Measurements from ENCODE around the gene GNG10. TPM values are rescaled to one million over a fixed set of nuclear protein-coding genes. Genes with fewer than 3 reads are reported as not detected.

Gene GNG10
- total and polyA plus RNA-seq, 9 of the 15 experiments (the other 6 are each of a cell fraction or from before 2014, with no cell fraction given): 13.1 to 37.8 (median 28.4) TPM

GRCh38 chr9:111691672-111692329 lies 30.4 kb downstream of the GNG10 start:
- ChIA-PET CTCF (ENCODE audit: low intra/inter-chr PET ratio) (interaction anchor here (1.1 kb wide), 1 partner anchor 95 kb away, joined by 5 read pairs; no protein-coding TSS in a partner anchor), POLR2A (interaction anchor here (0.6 kb wide), 1 partner anchor 10 kb away, joined by 3 read pairs; no protein-coding TSS in a partner anchor)
- Histone ChIP-seq H3K9me1 (ENCODE audit: control insufficient read depth, insufficient read depth, low read length) (no peaks in the 10 kb centered on the region), H3K4me2 (ENCODE audit: insufficient read depth, low read length) (no peak overlapping the region), H4K20me1 (replicated peaks; ENCODE audit: control insufficient read depth, insufficient read depth, low read length) (no peaks in the 10 kb centered on the region), H3K9ac (ENCODE audit: insufficient read depth in 1 of 2, low read depth in 2 of 2, low read length in 2 of 2) (no peak overlapping the region), H3K9me3 (replicated peaks; ENCODE audit: control insufficient read depth, insufficient read depth, low read depth, low read length) (no peaks in the 10 kb centered on the region), H3K4me3 (no peak overlapping the region), H3K27me3 (ENCODE audit: control insufficient read depth in 2 of 2, insufficient read depth in 2 of 2, low read length in 2 of 2) (no peaks in the 10 kb centered on the region), H2AFZ (ENCODE audit: low read depth, low read length) (no peak overlapping the region), H3K27ac (ENCODE audit: extremely low read depth, low read depth, low read length) (no peak overlapping the region), H3K79me2 (ENCODE audit: control insufficient read depth, insufficient read depth, low read length) (no peaks in the 10 kb centered on the region), H3K36me3 (ENCODE audit: control insufficient read depth, insufficient read depth, low read length) (no peaks in the 10 kb centered on the region), H3K4me1 (replicated peaks in 1 of 2; ENCODE audit: control insufficient read depth in 2 of 2, insufficient read depth in 2 of 2, low read length in 2 of 2) (no peaks in the 10 kb centered on the region)
- FAIRE-seq (peak; percentile 35), ATAC-seq (peak; percentile 63), DNase-seq (ENCODE audit: extremely low read depth in 1 of 4, low spot score in 3 of 4) (peak in 2 of 4 experiments; percentile 16 to 39)
- in situ Hi-C loops (cut with MboI) (no loop called here), intact Hi-C loops (cut with micrococcal nuclease) (loop anchor here (1.0 kb wide), 1 partner anchor 94 kb away; no protein-coding TSS in a partner anchor)
- WGBS (ENCODE audit: insufficient coverage, low coverage, missing lambda C conversion rate): 35% methylated on average over 5 of the region's 5 CpGs
- no TSS peak for BruUV-seq (replicated peaks)
- TF ChIP-seq SMAD2 (IDR thresholded peaks at IDR 0.05; ENCODE audit: low read depth, low read length): no peak
- no peak for TF ChIP-seq ZBTB7A (IDR thresholded peaks at IDR 0.05; ENCODE audit: borderline replicate concordance, control insufficient read depth, low read depth, low read length)
- TF ChIP-seq ZNF316 (IDR thresholded peaks at IDR 0.05): peak; percentile 71
- no peak for TF ChIP-seq CREB1 (IDR thresholded peaks at IDR 0.05)
- no peak for TF ChIP-seq CREB1 (CRISPR knock-in tag; IDR thresholded peaks at IDR 0.05)
- no peak for TF ChIP-seq KDM4B (IDR thresholded peaks at IDR 0.05; ENCODE audit: borderline replicate concordance in 2 of 2, low read depth in 1 of 2)
- TF ChIP-seq SMC3 (conservative IDR thresholded peaks at IDR 0.05; ENCODE audit: insufficient read depth, low read depth, low read length): 0 out of 2 replicates have a peak, but pooled peaks have one; percentile 19
- TF ChIP-seq CREM (IDR thresholded peaks at IDR 0.05; ENCODE audit: low read depth): no peak
- TF ChIP-seq, protein P1, sequence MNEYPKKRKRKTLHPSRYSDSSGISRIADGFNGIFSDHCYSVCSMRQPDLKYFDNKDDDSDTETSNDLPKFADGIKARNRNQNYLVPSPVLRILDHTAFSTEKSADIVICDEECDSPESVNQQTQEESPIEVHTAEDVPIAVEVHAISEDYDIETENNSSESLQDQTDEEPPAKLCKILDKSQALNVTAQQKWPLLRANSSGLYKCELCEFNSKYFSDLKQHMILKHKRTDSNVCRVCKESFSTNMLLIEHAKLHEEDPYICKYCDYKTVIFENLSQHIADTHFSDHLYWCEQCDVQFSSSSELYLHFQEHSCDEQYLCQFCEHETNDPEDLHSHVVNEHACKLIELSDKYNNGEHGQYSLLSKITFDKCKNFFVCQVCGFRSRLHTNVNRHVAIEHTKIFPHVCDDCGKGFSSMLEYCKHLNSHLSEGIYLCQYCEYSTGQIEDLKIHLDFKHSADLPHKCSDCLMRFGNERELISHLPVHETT (CRISPR knock-in tag; conservative IDR thresholded peaks at IDR 0.05 in 1 of 2, IDR thresholded peaks at IDR 0.05 in 1 of 2): no peak
- no peak for TF ChIP-seq PTBP1 (IDR thresholded peaks at IDR 0.05; ENCODE audit: low read depth, low read length)
- TF ChIP-seq, protein P2, sequence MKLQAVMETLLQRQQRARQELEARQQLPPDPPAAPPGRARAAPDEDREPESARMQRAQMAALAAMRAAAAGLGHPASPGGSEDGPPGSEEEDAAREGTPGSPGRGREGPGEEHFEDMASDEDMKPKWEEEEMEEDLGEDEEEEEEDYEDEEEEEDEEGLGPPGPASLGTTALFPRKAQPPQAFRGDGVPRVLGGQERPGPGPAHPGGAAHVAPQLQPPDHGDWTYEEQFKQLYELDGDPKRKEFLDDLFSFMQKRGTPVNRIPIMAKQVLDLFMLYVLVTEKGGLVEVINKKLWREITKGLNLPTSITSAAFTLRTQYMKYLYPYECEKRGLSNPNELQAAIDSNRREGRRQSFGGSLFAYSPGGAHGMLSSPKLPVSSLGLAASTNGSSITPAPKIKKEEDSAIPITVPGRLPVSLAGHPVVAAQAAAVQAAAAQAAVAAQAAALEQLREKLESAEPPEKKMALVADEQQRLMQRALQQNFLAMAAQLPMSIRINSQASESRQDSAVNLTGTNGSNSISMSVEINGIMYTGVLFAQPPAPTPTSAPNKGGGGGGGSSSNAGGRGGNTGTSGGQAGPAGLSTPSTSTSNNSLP (IDR thresholded peaks at IDR 0.05; ENCODE audit: borderline replicate concordance, low read depth, low read length): peak; percentile 75; the same call in 1 of the 2 replicates
- no peak for TF ChIP-seq ZBTB33 (CRISPR knock-in tag; IDR thresholded peaks at IDR 0.05)

All from K562 (cell line).